ENCODE data around the gene CTAGE15.
"Not testable (repeated sequence)": the region's sequence is repeated elsewhere in the genome, so short reads cannot be mapped to it uniquely, and the experiment has no call there.

- not testable (repeated sequence) for TF ChIP-seq SUZ12 (IDR thresholded peaks at IDR 0.05; ENCODE audit: extremely low read depth, insufficient read depth, insufficient read length); ZNF274 (IDR thresholded peaks at IDR 0.05; ENCODE audit: low read depth, low read length); YY1 (IDR thresholded peaks at IDR 0.05; ENCODE audit: insufficient read depth, insufficient read length)
These were observed 40.3 kb upstream of the CTAGE15 start for GRCh38 chr7:143531169-143531926.

All from NT2/D1 (cell line).